ENCODE data around the gene C1orf21.

The C1orf21 gene

GRCh38 chr1:184626076-184627006 lies 239.5 kb downstream of the C1orf21 start:
- DNase-seq (ENCODE audit: low read depth in 2 of 2) = no peak

- DNase-seq (ENCODE audit: low read depth in 2 of 2) = no peak
Measured at GRCh38 chr1:184627007-184627341, 240.1 kb downstream of the C1orf21 start.

- no peak for DNase-seq (ENCODE audit: low read depth in 2 of 2)
Measured at GRCh38 chr1:184629266-184629665, 242.4 kb downstream of the C1orf21 start.

- no peak for DNase-seq (ENCODE audit: low read depth in 2 of 2)
Measured at GRCh38 chr1:184630679-184631060, 243.8 kb downstream of the C1orf21 start.

GRCh38 chr1:184632415-184633175 lies 245.8 kb downstream of the C1orf21 start:
- DNase-seq (ENCODE audit: low read depth in 2 of 2) = no peak

- DNase-seq (ENCODE audit: low read depth in 2 of 2) = no peak
Measured at GRCh38 chr1:184633785-184634184, 247.0 kb downstream of the C1orf21 start.

GRCh38 chr1:184634296-184634695 lies 247.5 kb downstream of the C1orf21 start:
- DNase-seq (ENCODE audit: low read depth in 2 of 2) = no peak

- DNase-seq (ENCODE audit: low read depth in 2 of 2) = no peak
Measured at GRCh38 chr1:184635347-184635979, 248.6 kb downstream of the C1orf21 start.

GRCh38 chr1:184635980-184636431 lies 249.2 kb downstream of the C1orf21 start:
- no peak for DNase-seq (ENCODE audit: low read depth in 2 of 2)

- DNase-seq (ENCODE audit: low read depth in 2 of 2) = no peak
Measured at GRCh38 chr1:184637664-184638240, 250.9 kb downstream of the C1orf21 start.

- no peak for DNase-seq (ENCODE audit: low read depth in 2 of 2)
Measured at GRCh38 chr1:184639205-184639604, 252.4 kb downstream of the C1orf21 start.

GRCh38 chr1:184640505-184640904 lies 253.7 kb downstream of the C1orf21 start:
- no peak for DNase-seq (ENCODE audit: low read depth in 2 of 2)

GRCh38 chr1:184641894-184642293 lies 255.1 kb downstream of the C1orf21 start:
- DNase-seq (ENCODE audit: low read depth in 2 of 2) = no peak

- DNase-seq (ENCODE audit: low read depth in 2 of 2) = no peak
Measured at GRCh38 chr1:184643661-184644060, 256.8 kb downstream of the C1orf21 start.

- DNase-seq (ENCODE audit: low read depth in 2 of 2) = no peak
Measured at GRCh38 chr1:184644771-184645170, 257.9 kb downstream of the C1orf21 start.

- DNase-seq (ENCODE audit: low read depth in 2 of 2) = no peak
Measured at GRCh38 chr1:184646178-184646701, 259.4 kb downstream of the C1orf21 start.

GRCh38 chr1:184646824-184647223 lies 260.0 kb downstream of the C1orf21 start:
- no peak for DNase-seq (ENCODE audit: low read depth in 2 of 2)

- DNase-seq (ENCODE audit: low read depth in 2 of 2) = no peak
Measured at GRCh38 chr1:184647471-184647870, 260.6 kb downstream of the C1orf21 start.

- DNase-seq (ENCODE audit: low read depth in 2 of 2) = no peak
Measured at GRCh38 chr1:184648160-184648855, 261.5 kb downstream of the C1orf21 start.

- no peak for DNase-seq (ENCODE audit: low read depth in 2 of 2)
Measured at GRCh38 chr1:184648856-184649201, 262.0 kb downstream of the C1orf21 start.

- no peak for DNase-seq (ENCODE audit: low read depth in 2 of 2)
Measured at GRCh38 chr1:184649451-184649888, 262.6 kb downstream of the C1orf21 start.

Data from stimulated activated CD8-positive, alpha-beta memory T cell treated with anti-CD3 and anti-CD28 coated beads, Interleukin-7, amount 100 ng/mL, for 1 hour (primary cell).